ENCODE data around the gene TSHZ1. TPM values are rescaled to one million over a fixed set of nuclear protein-coding genes. Genes with fewer than 3 reads are reported as not detected.

TSHZ1 gene
- total RNA-seq, 2 experiments from 2014 or later, result 13.8 to 14.3 TPM

GRCh38 chr18:75261430-75262223 is 51.0 kb downstream of the TSHZ1 start:
- no peaks in the 10 kb centered on the region for H3K27me3 Mint-ChIP-seq (ENCODE audit: low read depth)
- no peaks in the 10 kb centered on the region for H3K36me3 Mint-ChIP-seq (ENCODE audit: low read depth)
- DNase-seq, result peak; percentile 23
- no peak overlapping the region for H3K4me3 Mint-ChIP-seq
- intact Hi-C loops (cut with micrococcal nuclease), result loop anchor here (1.0 to 10.0 kb wide), 2 partner anchors 14 to 1113 kb away; no protein-coding TSS in a partner anchor
- peak overlapping the region; percentile 63 for H3K27ac Mint-ChIP-seq
- H3K9me3 Mint-ChIP-seq, result no peaks in the 10 kb centered on the region
- CTCF ChIA-PET, result no interaction called here
- peaks cover 46% of the 10 kb centered on the region for H3K4me1 Mint-ChIP-seq (ENCODE audit: low read depth)

- no peak overlapping the region for H3K4me3 Mint-ChIP-seq
Observed at GRCh38 chr18:75262511-75262910, 51.9 kb downstream of the TSHZ1 start.

GRCh38 chr18:75264195-75264594 is 53.6 kb downstream of the TSHZ1 start:
- H3K27me3 Mint-ChIP-seq (ENCODE audit: low read depth), result no peaks in the 10 kb centered on the region
- CTCF ChIA-PET, result interaction anchor here (0.5 to 0.6 kb wide), 3 partner anchors 18 to 146 kb away, joined by 4 read pairs; no protein-coding TSS in a partner anchor
- intact Hi-C loops (cut with micrococcal nuclease), result loop anchor here (10.0 kb wide), 1 partner anchor 1111 kb away; no protein-coding TSS in a partner anchor
- DNase-seq, result no peak
- H3K4me1 Mint-ChIP-seq (ENCODE audit: low read depth), result peaks cover 58% of the 10 kb centered on the region
- H3K4me3 Mint-ChIP-seq, result no peak overlapping the region
- H3K36me3 Mint-ChIP-seq (ENCODE audit: low read depth), result no peaks in the 10 kb centered on the region
- H3K9me3 Mint-ChIP-seq, result no peaks in the 10 kb centered on the region
- no peak overlapping the region for H3K27ac Mint-ChIP-seq

More at GRCh38 chr18:75262511-75262910, 51.9 kb downstream of the TSHZ1 start:
- Mint-ChIP-seq H3K4me1 (ENCODE audit: low read depth) (peaks cover 49% of the 10 kb centered on the region), H3K36me3 (ENCODE audit: low read depth) (no peaks in the 10 kb centered on the region), H3K9me3 (no peaks in the 10 kb centered on the region), H3K27me3 (ENCODE audit: low read depth) (no peaks in the 10 kb centered on the region), H3K27ac (no peak overlapping the region)
- intact Hi-C loops (cut with micrococcal nuclease), result loop anchor here (10.0 kb wide), 1 partner anchor 1112 kb away; no protein-coding TSS in a partner anchor
- CTCF ChIA-PET, result no interaction called here
- DNase-seq, result no peak

GRCh38 chr18:75264926-75265597 is 54.5 kb downstream of the TSHZ1 start:
- H3K27me3 Mint-ChIP-seq (ENCODE audit: low read depth), result no peaks in the 10 kb centered on the region
- CTCF ChIA-PET, result no interaction called here
- no peak for DNase-seq
- H3K9me3 Mint-ChIP-seq, result no peaks in the 10 kb centered on the region
- no peak overlapping the region for H3K27ac Mint-ChIP-seq
- no peak overlapping the region for H3K4me3 Mint-ChIP-seq
- intact Hi-C loops (cut with micrococcal nuclease), result loop anchor here (10.0 kb wide), 1 partner anchor 1110 kb away; no protein-coding TSS in a partner anchor
- no peaks in the 10 kb centered on the region for H3K36me3 Mint-ChIP-seq (ENCODE audit: low read depth)
- H3K4me1 Mint-ChIP-seq (ENCODE audit: low read depth), result peaks cover 62% of the 10 kb centered on the region

- Mint-ChIP-seq H3K4me3 (no peak overlapping the region), H3K9me3 (no peaks in the 10 kb centered on the region), H3K27me3 (ENCODE audit: low read depth) (no peaks in the 10 kb centered on the region), H3K36me3 (ENCODE audit: low read depth) (no peaks in the 10 kb centered on the region), H3K27ac (no peak overlapping the region), H3K4me1 (ENCODE audit: low read depth) (peaks cover 60% of the 10 kb centered on the region)
- intact Hi-C loops (cut with micrococcal nuclease), result loop anchor here (10.0 kb wide), 1 partner anchor 1109 kb away; no protein-coding TSS in a partner anchor
- CTCF ChIA-PET, result no interaction called here
- DNase-seq, result no peak
Observed at GRCh38 chr18:75265872-75266271, 55.3 kb downstream of the TSHZ1 start.

- CTCF ChIA-PET, result no interaction called here
- Mint-ChIP-seq H3K4me3 (no peak overlapping the region), H3K27ac (no peak overlapping the region), H3K4me1 (ENCODE audit: low read depth) (peaks cover 55% of the 10 kb centered on the region), H3K27me3 (ENCODE audit: low read depth) (no peaks in the 10 kb centered on the region), H3K36me3 (ENCODE audit: low read depth) (no peaks in the 10 kb centered on the region), H3K9me3 (no peaks in the 10 kb centered on the region)
- intact Hi-C loops (cut with micrococcal nuclease), result loop anchor here (10.0 kb wide), 1 partner anchor 1107 kb away; no protein-coding TSS in a partner anchor
- DNase-seq, result no peak
Observed at GRCh38 chr18:75267643-75268363, 57.2 kb downstream of the TSHZ1 start.

GRCh38 chr18:75268364-75268646 is 57.7 kb downstream of the TSHZ1 start:
- DNase-seq, result no peak
- Mint-ChIP-seq H3K27ac (no peak overlapping the region), H3K9me3 (no peaks in the 10 kb centered on the region), H3K4me1 (ENCODE audit: low read depth) (peaks cover 54% of the 10 kb centered on the region), H3K27me3 (ENCODE audit: low read depth) (no peaks in the 10 kb centered on the region), H3K36me3 (ENCODE audit: low read depth) (no peaks in the 10 kb centered on the region), H3K4me3 (no peak overlapping the region)
- CTCF ChIA-PET, result no interaction called here
- intact Hi-C loops (cut with micrococcal nuclease), result loop anchor here (10.0 kb wide), 1 partner anchor 1106 kb away; no protein-coding TSS in a partner anchor

- Mint-ChIP-seq H3K36me3 (ENCODE audit: low read depth) (no peaks in the 10 kb centered on the region), H3K4me3 (no peak overlapping the region), H3K27me3 (ENCODE audit: low read depth) (no peaks in the 10 kb centered on the region), H3K4me1 (ENCODE audit: low read depth) (peaks cover 59% of the 10 kb centered on the region), H3K27ac (no peak overlapping the region), H3K9me3 (no peaks in the 10 kb centered on the region)
- intact Hi-C loops (cut with micrococcal nuclease), result loop anchor here (10.0 kb wide), 1 partner anchor 1106 kb away; no protein-coding TSS in a partner anchor
- CTCF ChIA-PET, result no interaction called here
- DNase-seq, result no peak
Observed at GRCh38 chr18:75269124-75269680, 58.6 kb downstream of the TSHZ1 start.

GRCh38 chr18:75269696-75270095 is 59.1 kb downstream of the TSHZ1 start:
- CTCF ChIA-PET, result no interaction called here
- no peak overlapping the region for H3K4me3 Mint-ChIP-seq
- H3K27ac Mint-ChIP-seq, result no peak overlapping the region
- intact Hi-C loops (cut with micrococcal nuclease), result loop anchor here (10.0 kb wide), 1 partner anchor 1105 kb away; no protein-coding TSS in a partner anchor
- DNase-seq, result no peak
- peaks cover 57% of the 10 kb centered on the region for H3K4me1 Mint-ChIP-seq (ENCODE audit: low read depth)
- no peaks in the 10 kb centered on the region for H3K36me3 Mint-ChIP-seq (ENCODE audit: low read depth)
- H3K27me3 Mint-ChIP-seq (ENCODE audit: low read depth), result no peaks in the 10 kb centered on the region
- no peaks in the 10 kb centered on the region for H3K9me3 Mint-ChIP-seq

GRCh38 chr18:75271952-75272351 is 61.4 kb downstream of the TSHZ1 start:
- intact Hi-C loops (cut with micrococcal nuclease), result no loop called here
- CTCF ChIA-PET, result no interaction called here
- no peak for DNase-seq
- no peak overlapping the region for H3K27ac Mint-ChIP-seq
- H3K9me3 Mint-ChIP-seq, result no peaks in the 10 kb centered on the region
- no peaks in the 10 kb centered on the region for H3K27me3 Mint-ChIP-seq (ENCODE audit: low read depth)
- no peaks in the 10 kb centered on the region for H3K36me3 Mint-ChIP-seq (ENCODE audit: low read depth)
- peaks cover 59% of the 10 kb centered on the region for H3K4me1 Mint-ChIP-seq (ENCODE audit: low read depth)
- H3K4me3 Mint-ChIP-seq, result no peak overlapping the region

GRCh38 chr18:75273817-75274216 is 63.2 kb downstream of the TSHZ1 start:
- Mint-ChIP-seq H3K9me3 (no peaks in the 10 kb centered on the region), H3K27ac (no peak overlapping the region), H3K4me1 (ENCODE audit: low read depth) (peaks cover 48% of the 10 kb centered on the region), H3K36me3 (ENCODE audit: low read depth) (no peaks in the 10 kb centered on the region), H3K27me3 (ENCODE audit: low read depth) (no peaks in the 10 kb centered on the region), H3K4me3 (no peak overlapping the region)
- CTCF ChIA-PET, result no interaction called here
- intact Hi-C loops (cut with micrococcal nuclease), result no loop called here
- no peak for DNase-seq

- CTCF ChIA-PET, result no interaction called here
- intact Hi-C loops (cut with micrococcal nuclease), result no loop called here
- H3K4me1 Mint-ChIP-seq (ENCODE audit: low read depth), result peaks cover 46% of the 10 kb centered on the region
- H3K4me3 Mint-ChIP-seq, result no peak overlapping the region
- DNase-seq, result no peak
- H3K27ac Mint-ChIP-seq, result no peak overlapping the region
- no peaks in the 10 kb centered on the region for H3K27me3 Mint-ChIP-seq (ENCODE audit: low read depth)
- H3K36me3 Mint-ChIP-seq (ENCODE audit: low read depth), result no peaks in the 10 kb centered on the region
- H3K9me3 Mint-ChIP-seq, result no peaks in the 10 kb centered on the region
Observed at GRCh38 chr18:75275226-75275625, 64.6 kb downstream of the TSHZ1 start.
